NCI-H69 (cell line): ENCODE results near the gene RAB3A.

ENCODE experiments used
- DNase-seq: peaks from one replicate; lab custom pipeline; 2025; lab: John Stamatoyannopoulos, UW

RAB3A gene

DNA sequence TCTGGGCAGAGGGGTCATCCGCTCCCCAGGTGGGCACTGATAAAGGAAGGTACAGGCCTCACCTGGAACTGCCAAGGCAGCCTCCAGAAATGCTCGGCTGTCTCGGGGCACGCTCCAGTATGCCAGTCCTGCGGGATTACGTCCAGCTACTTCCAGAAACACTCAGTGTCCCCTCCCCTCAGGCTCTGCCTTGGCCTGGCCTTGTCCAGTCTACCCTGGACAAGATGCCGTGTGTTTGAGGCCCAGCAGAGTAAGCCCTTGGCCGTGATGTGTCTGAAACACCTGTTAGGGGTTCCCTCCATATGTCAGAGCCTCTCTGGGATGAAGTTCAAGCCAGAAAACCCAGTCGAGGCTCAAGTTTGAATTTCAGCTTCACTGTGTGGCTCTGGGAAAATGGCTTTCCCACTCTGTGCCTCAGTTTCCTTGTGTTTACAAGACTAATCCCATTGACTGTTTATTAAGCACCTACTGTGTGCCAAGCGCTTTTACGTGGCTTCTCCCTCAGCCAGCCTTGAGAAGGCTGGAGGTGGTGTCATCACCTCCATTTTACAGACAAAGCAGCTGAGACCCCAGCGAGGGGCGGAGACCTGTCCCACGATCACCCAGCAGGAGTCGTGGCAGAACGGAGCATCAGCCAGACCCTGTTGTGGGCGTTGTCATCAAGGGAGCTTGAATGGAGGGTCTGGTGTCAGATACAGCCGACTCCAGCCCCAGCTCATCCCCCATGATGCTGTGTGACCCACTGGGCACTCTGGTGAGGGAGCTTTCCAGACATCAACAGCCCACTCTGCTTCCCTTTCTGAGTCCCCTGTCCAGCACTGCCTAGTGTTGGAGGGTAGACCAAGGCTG, 52.8 kb downstream of the RAB3A start:
- DNase-seq: no peak

- DNase-seq: no peak
These were observed 54.3 kb downstream of the RAB3A start for GRCh38 chr19:18149596-18149975.

- no peak for DNase-seq
These were observed 56.4 kb downstream of the RAB3A start for GRCh38 chr19:18147396-18147795.
